Heart left ventricle (tissue), 13 donors: ENCODE results near the gene DTNB.

ENCODE experiments used
- CTCF ChIP-seq, 12 donors: fragments of 200-600 bp; sonication (generic) in 4 of 12; IDR thresholded peaks; one replicate each; pipeline versions ENCODE4 v1.5.0 to v1.8.0; 2018 to 2022; ENCODE audit warnings: antibody characterized with exemption in 12 of 12, mild to moderate bottlenecking in 5 of 12
- POLR2A ChIP-seq, 2 donors: fragments of 450-650 bp; IDR thresholded peaks; one replicate each; pipeline ENCODE4 v1.6.1; 2017; ENCODE audit warnings: antibody characterized with exemption in 2 of 2, mild to moderate bottlenecking in 2 of 2, moderate library complexity in 2 of 2
- donor health status: ischemic (EF 13 %, LVEDD 7.1; RV severe dilation, severe dysfunction).
- donor health status: DM: no; HTN: yes; CAD: no.
- donor health status: DM: no; HTN: no; CAD: no.
- donor health status: ischemic (EF 25% LVEDD 6.9; RV normal size, moderate dysfunction).
- donor health status: ischemic (EF 25% LVEDD 5.7; RV mildly dilated, moderate dysfunction).
- donor health status: ischemic (EF 35%, LVEDD 5.7; RV mildly dilated, moderate dysfunction).
- donor health status: nonischemic (EF 11% LVEDD 7.7; RV severe dilation, severe dysfunction).
- donor health status: DM: yes; HTN: yes; CAD: no.
- donor health status: PGD.
- donor health status: ischemic (EF 29% LVEDD 5.4; RV normal size, mild dysfunction).
- donor health status: nonischemic (EF 23%, LVEDD 6.1; RV moderate dilation, normal function).

DNA sequence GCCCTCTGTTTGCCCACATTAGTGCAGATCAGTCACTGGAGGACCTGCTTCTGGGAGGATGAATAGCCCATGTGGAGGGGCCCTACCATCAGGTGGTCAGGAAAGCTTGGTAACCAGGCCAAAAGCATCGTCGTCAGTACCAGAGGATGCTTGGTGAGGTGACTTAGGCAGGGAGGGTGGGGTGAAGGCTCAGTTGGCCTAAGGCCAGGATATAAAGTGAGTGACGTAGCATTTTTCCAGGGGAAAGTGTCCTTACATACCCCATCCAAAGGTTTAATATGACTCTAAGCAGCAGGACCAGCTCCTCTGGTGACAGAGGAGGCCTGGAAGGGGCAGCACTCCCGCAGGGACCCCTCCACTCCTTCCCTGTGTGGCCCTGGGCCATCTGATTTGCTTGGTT is 303.9 kb downstream of the DTNB start:
- no peak for TF ChIP-seq POLR2A (IDR thresholded peaks at IDR 0.05)
- TF ChIP-seq CTCF (IDR thresholded peaks at IDR 0.05), result no peak
